Adipose tissue (tissue), 3 donors: ENCODE results near the gene TRAPPC11. TPM values are rescaled to one million over a fixed set of nuclear protein-coding genes. Genes with fewer than 3 reads are reported as not detected.

Source experiments
- H3K27ac ChIP-seq: one replicate; pipeline ENCODE4 v1.5.1; 2013; ENCODE audit warnings: low read depth, low read length
- WGBS, 3 donors: extraction: QIAGEN DNeasy Blood & Tissue Kit; methylation state at CpG; one replicate each; pipeline ENCODE4 v1.1.7; 2013; 5-methylcytosine and 5-hydroxymethylcytosine counted together
- polyA plus RNA-seq, 3 donors: library from polyadenylated mRNA; stranded (reverse); fragments of 200-250 nt; gene quantifications; one replicate each; pipeline ENCODE4 v1.2.3, GENCODE V29; 2013
- donor health status: healthy with polysubstance abuse.
- donor health status: Bipolar disorder and iron deficiency.
- donor health status: healthy.

The TRAPPC11 gene
- polyA plus RNA-seq, 3 donors, result 8.6 to 13.8 (median 10.3) TPM

DNA sequence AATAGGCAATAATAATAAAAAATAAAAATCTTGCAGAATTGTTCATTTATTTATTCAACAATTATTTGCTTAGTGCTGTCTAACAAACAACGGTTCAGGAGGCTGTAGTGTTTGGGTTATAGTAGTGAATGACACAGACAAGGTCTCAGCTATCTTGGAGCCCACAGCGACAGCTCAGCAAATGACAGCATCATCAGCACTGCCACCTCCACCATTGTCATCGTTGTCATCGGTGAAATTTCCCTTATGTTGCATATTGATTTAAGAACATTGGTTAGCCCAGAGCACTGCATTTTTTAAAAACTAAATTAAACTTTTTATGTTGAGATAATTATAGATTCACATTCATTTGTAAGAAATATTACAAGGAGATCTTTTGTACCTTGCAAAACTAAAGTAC lies 79.9 kb downstream of the TRAPPC11 start:
- no peak overlapping the region for H3K27ac ChIP-seq
- 82 to 95% (median 95%) methylated on average over 4 of the region's 4 CpGs for WGBS, 3 donors

DNA sequence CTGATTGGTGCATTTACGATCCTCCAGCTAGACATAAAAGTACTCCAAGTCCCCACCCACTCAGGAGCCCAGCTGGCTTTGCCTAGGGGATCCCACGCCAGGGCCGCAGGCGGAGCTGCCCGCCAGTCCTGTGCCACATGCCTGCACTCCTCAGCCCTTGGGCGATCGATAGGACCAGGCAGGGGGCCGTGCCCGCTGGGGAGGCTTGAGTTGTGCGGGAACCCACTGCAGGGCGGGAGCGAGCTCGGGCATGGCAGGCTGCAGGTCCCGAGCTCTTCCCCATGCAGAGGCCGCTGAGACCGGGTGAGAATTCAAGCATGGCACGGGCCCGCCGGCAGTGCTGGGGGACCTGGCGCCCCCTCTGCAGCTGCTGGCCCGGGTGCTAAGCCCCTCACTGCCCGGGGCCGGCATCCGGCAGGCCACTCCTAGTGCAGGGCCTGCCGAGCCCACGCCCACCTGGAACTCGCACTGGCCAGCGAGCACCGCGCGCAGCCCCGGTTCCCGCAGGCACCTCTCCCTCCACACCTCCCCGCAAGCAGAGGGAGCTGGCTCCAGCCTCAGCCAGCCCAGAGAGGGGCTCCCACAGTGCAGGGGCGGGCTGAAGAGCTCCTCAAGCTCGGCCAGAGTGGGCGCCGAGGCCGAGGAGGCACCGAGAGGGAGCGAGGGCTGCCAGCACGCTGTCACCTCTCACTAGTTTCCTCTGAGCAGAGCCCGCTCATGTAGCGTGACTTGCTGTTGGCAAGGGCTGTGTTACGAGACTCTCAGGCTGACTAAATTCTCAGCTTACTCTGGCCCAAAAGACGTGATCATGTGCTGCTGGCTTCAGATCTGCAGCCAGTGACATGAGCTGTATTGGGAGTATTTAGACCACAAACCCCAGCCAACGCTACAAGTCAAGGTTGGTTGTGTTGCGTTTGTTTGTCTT lies 87.5 kb downstream of the TRAPPC11 start:
- WGBS, 3 donors, result 90 to 95% (median 93%) methylated on average over 44 to 48 of the region's 48 CpGs

DNA sequence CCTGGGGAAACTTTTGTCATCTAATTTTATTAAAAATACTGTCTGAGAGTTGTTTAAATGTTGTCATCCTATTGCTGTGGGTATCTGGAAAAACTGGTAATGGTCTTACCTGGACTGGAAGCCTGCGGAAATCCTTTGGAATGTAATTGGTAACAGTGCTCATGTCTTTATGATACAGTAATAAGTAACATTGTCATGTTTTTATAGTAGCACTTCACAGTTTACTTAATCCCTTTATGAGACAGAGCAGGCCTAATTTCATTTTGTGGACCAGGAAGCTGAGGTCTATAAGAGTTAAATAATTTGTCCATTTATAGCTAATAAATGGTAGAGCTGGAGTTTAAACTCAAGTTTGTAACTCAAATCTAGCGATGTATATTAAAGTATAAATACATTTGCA lies 88.3 kb downstream of the TRAPPC11 start:
- no peak overlapping the region for H3K27ac ChIP-seq
- 88 to 99% (median 97%) methylated on average over 2 of the region's 2 CpGs for WGBS, 3 donors

More for the DNA sequence above, 87.5 kb downstream of the TRAPPC11 start:
- H3K27ac ChIP-seq, result no peak overlapping the region

DNA sequence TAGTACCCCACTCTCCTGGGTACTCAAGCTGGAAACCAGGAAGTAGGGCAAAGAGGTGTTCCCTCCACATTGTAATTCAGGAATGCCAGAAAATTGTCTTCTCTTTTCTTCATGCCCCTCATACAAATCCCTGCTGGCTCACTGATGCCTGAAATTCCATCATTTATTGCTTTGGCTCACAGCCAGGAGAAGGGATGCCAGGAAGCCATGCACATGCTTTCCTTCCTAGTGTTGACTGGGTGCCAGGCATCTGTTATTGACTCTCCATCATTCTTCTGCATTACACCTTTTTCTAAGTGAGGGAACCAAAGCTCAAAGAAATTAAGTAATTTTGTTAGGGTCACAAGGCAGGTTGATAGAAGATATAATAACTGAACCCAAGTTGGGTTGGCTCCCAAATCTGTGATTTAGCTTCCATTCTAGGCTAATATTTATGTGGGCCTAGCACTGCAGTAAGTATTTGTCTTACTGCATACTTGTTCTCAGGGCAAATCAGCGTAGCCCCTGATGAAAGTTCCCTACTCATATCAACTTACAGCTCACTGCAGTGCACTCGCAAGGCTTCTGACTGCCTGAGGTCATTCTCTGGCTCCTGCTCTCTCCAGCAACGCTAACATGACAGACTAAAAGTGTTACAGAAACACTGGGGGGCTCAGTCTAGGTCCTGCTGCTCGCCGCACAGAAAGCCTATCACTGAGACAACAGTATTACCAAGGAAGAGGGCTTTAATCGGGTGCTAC lies 89.0 kb downstream of the TRAPPC11 start:
- 57 to 73% (median 65%) methylated on average over 6 of the region's 6 CpGs for WGBS, 3 donors
- no peak overlapping the region for H3K27ac ChIP-seq

DNA sequence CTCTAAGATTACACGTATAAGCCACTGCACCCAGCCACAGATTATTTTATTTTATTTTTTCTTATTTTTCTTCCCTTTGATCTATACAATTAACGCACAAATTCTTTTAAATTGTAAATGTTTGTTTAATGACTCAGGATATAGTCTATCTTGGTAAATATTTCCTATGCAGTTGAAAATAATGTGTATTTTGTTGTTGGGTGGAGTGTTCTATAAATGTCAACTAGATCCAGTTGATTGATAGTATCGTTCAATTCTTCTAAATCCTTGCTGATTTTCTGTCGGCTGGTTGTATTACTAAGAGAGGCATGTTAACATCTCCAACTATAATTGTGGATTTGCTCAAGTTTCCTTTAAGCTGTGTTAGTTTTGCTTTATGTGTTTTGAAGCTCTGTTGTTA lies 92.0 kb downstream of the TRAPPC11 start:
- 90 to 97% (median 92%) methylated on average over 4 of the region's 4 CpGs for WGBS, 3 donors
- no peak overlapping the region for H3K27ac ChIP-seq

DNA sequence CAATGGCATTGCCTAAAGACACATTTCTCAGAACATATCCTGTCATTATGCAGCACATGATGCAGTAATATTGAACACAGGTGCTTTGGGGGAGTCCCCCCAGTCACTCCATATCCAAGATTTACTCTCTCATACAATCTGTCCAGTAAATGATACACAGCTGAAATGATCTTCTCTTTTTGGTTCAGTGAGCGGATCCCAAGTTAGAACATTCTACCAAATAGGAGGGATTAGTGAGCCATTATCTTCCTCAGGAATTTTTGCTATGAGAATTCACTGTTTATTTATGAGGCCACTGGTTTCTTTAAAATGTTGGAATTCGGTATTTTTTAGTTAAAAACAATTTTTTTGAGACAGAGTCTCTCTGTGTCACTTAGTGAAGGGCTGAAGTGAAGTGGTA lies 96.5 kb downstream of the TRAPPC11 start:
- 78 to 83% (median 79%) methylated on average over 2 of the region's 2 CpGs for WGBS, 3 donors
- no peak overlapping the region for H3K27ac ChIP-seq

DNA sequence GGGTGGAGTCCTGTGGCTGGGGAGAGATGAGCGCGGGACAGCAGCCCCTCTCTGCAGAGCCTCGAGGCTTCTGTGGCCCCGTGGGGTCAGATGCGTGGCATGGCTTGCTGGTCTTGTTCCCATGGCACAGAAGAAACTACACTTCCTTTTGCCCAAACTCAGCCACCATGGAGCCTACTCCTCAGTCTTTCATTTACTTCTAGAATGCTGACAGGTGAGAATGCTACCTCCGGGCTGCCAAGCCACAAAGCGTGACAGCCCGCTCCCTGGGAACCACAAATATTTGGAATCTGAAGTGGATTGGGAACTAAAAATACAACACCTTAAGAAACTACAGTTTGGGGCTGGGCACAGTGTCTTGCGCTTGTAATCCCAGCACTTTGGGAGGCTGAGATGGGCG lies 98.0 kb downstream of the TRAPPC11 start:
- 92 to 93% (median 93%) methylated on average over 10 of the region's 10 CpGs for WGBS, 3 donors

DNA sequence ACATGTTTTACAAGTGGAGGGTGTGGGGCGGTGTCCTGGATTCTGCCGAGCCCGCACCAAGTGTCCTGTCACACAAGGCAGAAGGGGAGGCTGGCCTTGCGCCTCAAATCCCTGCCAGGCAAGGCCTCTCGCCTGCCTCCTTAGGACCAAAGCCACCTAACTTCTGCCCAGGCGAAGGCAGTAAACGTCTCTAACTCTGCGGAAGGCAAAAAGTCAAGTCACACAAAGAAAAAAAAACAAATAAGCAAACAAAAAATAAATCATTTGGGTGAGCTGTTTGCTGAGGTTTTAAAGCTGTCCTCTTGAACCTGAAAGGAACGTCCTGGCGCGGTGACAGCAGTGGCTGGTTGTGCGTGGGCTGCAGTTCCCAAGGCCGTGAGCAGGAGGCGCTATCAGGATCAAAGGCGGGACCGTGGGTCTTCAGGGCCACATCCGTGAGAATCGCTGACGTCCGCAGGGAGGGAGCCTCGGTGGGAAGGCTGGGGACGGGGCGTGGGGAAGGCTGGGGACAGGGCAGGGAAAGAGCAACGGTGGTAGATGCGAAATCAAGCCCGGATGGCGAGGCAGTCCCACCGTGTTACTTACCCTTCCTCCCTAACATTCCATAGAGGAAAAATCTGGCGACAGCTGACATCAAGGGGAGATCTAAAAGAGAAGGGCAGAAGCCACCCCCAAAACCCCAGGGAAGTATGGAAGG lies 99.1 kb downstream of the TRAPPC11 start:
- WGBS, 3 donors, result 44 to 66% (median 51%) methylated on average over 29 of the region's 29 CpGs
- H3K27ac ChIP-seq, result no peak overlapping the region

More for the DNA sequence above, 98.0 kb downstream of the TRAPPC11 start:
- no peak overlapping the region for H3K27ac ChIP-seq

DNA sequence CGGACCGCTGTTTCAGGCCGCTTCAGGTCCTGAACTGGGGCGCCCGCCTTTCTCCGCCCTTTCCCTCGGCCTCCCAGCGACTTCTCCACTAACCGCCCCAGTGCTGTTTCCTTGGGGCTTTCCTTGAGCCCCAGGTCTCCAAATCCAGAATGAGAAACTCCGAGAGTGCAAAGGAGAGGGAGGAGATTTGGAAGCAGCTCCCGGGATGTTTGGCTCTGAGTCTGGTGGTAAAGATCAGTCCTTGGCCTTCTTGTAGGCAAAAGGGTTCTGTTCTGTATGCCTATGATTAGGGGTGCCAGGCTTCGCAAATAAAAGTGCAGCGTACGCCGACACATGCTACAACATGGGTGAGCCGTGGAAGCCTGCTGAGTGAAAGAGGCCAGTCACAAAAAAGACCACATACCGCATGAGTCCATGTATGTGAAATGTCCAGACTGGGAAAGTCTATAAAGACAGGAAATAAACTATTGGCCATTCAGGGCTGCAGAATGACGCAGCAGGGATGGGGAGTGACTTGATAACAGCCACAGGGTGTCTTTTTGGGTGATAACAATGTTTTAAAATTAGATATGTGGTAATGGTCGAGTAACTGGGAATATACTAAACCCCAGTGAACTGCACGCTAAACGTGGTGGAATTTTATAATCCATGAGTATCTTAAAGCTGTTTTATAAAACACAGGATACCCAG lies 99.8 kb downstream of the TRAPPC11 start:
- 77 to 90% (median 83%) methylated on average over 21 of the region's 21 CpGs for WGBS, 3 donors
- no peak overlapping the region for H3K27ac ChIP-seq

DNA sequence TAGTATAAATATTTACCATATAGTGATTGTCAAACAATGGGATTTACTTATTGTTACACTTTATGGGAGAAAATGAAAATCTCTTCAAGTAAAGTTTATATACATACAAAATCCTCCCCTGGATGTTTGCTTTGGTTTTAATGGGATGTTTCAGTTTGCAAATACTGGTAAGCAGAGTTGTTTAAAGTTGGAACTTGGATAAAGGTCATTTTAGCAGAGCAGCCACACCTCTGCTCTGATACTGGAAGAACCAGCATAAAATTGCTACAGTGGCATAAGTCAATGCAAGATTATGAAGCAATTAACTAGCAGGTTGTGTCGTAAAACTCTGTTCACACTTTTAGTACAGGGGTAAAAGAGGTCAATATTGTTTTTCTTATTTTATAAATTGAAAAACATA lies 101.2 kb downstream of the TRAPPC11 start:
- H3K27ac ChIP-seq, result no peak overlapping the region
- WGBS, 3 donors, result 46 to 58% (median 50%) methylated on average over 1 of the region's 1 CpG

Other genes with a start within 250 kb of the TRAPPC11 start
- 1 to 10 TPM; 7.6 to 9.6 (median 9.4) TPM for gene CDKN2AIP, start 214.7 kb upstream of the TRAPPC11 start, polyA plus RNA-seq
- 1 to 10 TPM; 8.1 to 9.3 (median 8.9) TPM for gene ING2, start 154.2 kb upstream of the TRAPPC11 start, polyA plus RNA-seq
- 10 to 100 TPM in 2 of 3 donors, 1 to 10 TPM in 1; 9.4 to 20.0 (median 11.1) TPM for gene RWDD4, start 108 bp upstream of the TRAPPC11 start, polyA plus RNA-seq
- 1 to 10 TPM in 2 of 3 donors, under 1 TPM in 1; 0.77 to 2.6 (median 2.4) TPM for gene STOX2, start 246.0 kb downstream of the TRAPPC11 start, polyA plus RNA-seq